B cell (primary cell): ENCODE data around the gene ATP6V1G2. TPM values are rescaled to one million over a fixed set of nuclear protein-coding genes. Genes with fewer than 3 reads are reported as not detected.

Experiments used
- ATAC-seq: fragments of 200-7000 bp; cut with Tn5 transposase; one replicate; pipeline ENCODE4 v1.10.0; 2021; ENCODE audit warnings: low read depth, mild to moderate bottlenecking, moderate number of reproducible peaks, moderate library complexity
- CTCF ChIA-PET: fragments of 350-600 bp; sonication (Branson Sonifier 250); formaldehyde crosslinking; loops from one replicate; lab custom pipeline; 2021; ENCODE audit warnings: antibody characterized with exemption, inconsistent platforms; lab: Charles Lee
- POLR2A ChIA-PET: fragments of 350-600 bp; sonication (Branson Sonifier 250); formaldehyde crosslinking; loops from one replicate; lab custom pipeline; 2021; ENCODE audit warnings: antibody characterized with exemption; lab: Charles Lee
- DNase-seq: peaks from one replicate; pipeline ENCODE4 v3.0.0; 2013
- H2AFZ ChIP-seq: 2 replicates; pipeline ENCODE4 v1.6.1; 2012; ENCODE audit warnings: mild to moderate bottlenecking, low read depth, low read length; ENCODE audit not compliant: insufficient read depth, poor library complexity, severe bottlenecking
- H3K27ac ChIP-seq, 2 donors: 1 replicate in 1 of 2; 2 replicates in 1 of 2; pipeline ENCODE4 v1.5.1; 2012 to 2013; ENCODE audit warnings: low read length in 2 of 2, mild to moderate bottlenecking in 2 of 2, moderate library complexity in 1 of 2
- H3K27me3 ChIP-seq, 4 experiments: fragments of 200-600 bp in 1 of 4; sonication (generic) in 1 of 4; replicated peaks in 1 of 4; 1 replicate in 2 of 4; 2 replicates in 2 of 4; pipeline versions ENCODE4 v1.6.1 to v1.7.0; 2013 to 2016; ENCODE audit warnings: low read length in 3 of 4, mild to moderate bottlenecking in 2 of 4, mixed read lengths in 1 of 4, moderate library complexity in 1 of 4; ENCODE audit not compliant: insufficient read depth in 4 of 4, control insufficient read depth in 3 of 4; ENCODE audit errors: control extremely low read depth in 1 of 4
- H3K36me3 ChIP-seq, 2 experiments: replicated peaks in 1 of 2; 1 replicate in 1 of 2; 2 replicates in 1 of 2; pipeline versions ENCODE4 v1.6.1 to v1.7.1; 2013; ENCODE audit warnings: low read length in 1 of 2; ENCODE audit not compliant: insufficient read depth in 2 of 2, control insufficient read depth in 1 of 2; ENCODE audit errors: control extremely low read depth in 1 of 2, extremely low read depth in 1 of 2
- H3K4me1 ChIP-seq, 2 donors: fragments of 200-600 bp in 1 of 2; sonication (generic) in 1 of 2; 1 replicate in 1 of 2; 2 replicates in 1 of 2; pipeline versions ENCODE4 v1.5.1 to v1.6.1; 2013 to 2017; ENCODE audit warnings: low read length in 2 of 2; ENCODE audit not compliant: control insufficient read depth in 2 of 2, insufficient read depth in 2 of 2
- H3K4me2 ChIP-seq: replicated peaks from 2 replicates; pipeline ENCODE3; 2012; ENCODE audit warnings: mild to moderate bottlenecking, low read depth, low read length; ENCODE audit not compliant: poor library complexity, severe bottlenecking
- H3K4me3 ChIP-seq, 5 experiments: fragments of 200-600 bp in 1 of 5; sonication (generic) in 1 of 5; 1 replicate in 3 of 5; 2 replicates in 2 of 5; pipeline versions ENCODE4 v1.5.1 to v1.7.0; 2011 to 2016; ENCODE audit warnings: low read length in 4 of 5, mild to moderate bottlenecking in 4 of 5, low read depth in 2 of 5, control low read depth in 1 of 5, moderate library complexity in 1 of 5; ENCODE audit not compliant: insufficient read depth in 1 of 5; ENCODE audit errors: control extremely low read depth in 1 of 5, extremely low read depth in 1 of 5
- H3K79me2 ChIP-seq: fragments of 200-600 bp; sonication (generic); one replicate; pipeline ENCODE4 v1.6.0; 2016; ENCODE audit warnings: low read length; ENCODE audit not compliant: control insufficient read depth, insufficient read depth
- H3K9ac ChIP-seq: fragments of 200-600 bp; sonication (generic); 2 replicates; pipeline ENCODE4 v1.6.1; 2017; ENCODE audit warnings: mild to moderate bottlenecking, low read length, moderate library complexity
- H3K9me3 ChIP-seq, 3 donors: one replicate each; pipeline versions ENCODE4 v1.6.1 to v1.7.1; 2013; ENCODE audit warnings: low read length in 2 of 3; ENCODE audit not compliant: control insufficient read depth in 2 of 3, insufficient read depth in 1 of 3; ENCODE audit errors: control extremely low read depth in 1 of 3
- H4K20me1 ChIP-seq: 2 replicates; pipeline ENCODE4 v1.6.0; 2012; ENCODE audit warnings: mild to moderate bottlenecking, low read length; ENCODE audit not compliant: insufficient read depth, control insufficient read depth, poor library complexity, severe bottlenecking
- H3K27ac Mint-ChIP-seq: one replicate; pipeline ENCODE4 v1.8.0; 2021; ENCODE audit warnings: mixed read lengths
- H3K27me3 Mint-ChIP-seq: one replicate; pipeline ENCODE4 v1.8.0; 2021; ENCODE audit warnings: mixed read lengths
- H3K4me1 Mint-ChIP-seq: one replicate; pipeline ENCODE4 v1.8.0; 2021; ENCODE audit warnings: mixed read lengths
- H3K4me3 Mint-ChIP-seq: one replicate; pipeline ENCODE4 v1.8.0; 2021; ENCODE audit warnings: mixed read lengths
- H3K9me3 Mint-ChIP-seq: one replicate; pipeline ENCODE4 v1.8.0; 2022; ENCODE audit warnings: mixed read lengths; ENCODE audit not compliant: insufficient read depth
- CTCF ChIP-seq: fragments of 200-600 bp; IDR thresholded peaks from one replicate; pipeline ENCODE4 v1.8.0; 2022; ENCODE audit warnings: antibody characterized with exemption, mild to moderate bottlenecking
- EZH2 ChIP-seq: IDR thresholded peaks from 2 replicates; pipeline ENCODE4 v1.6.1; 2012; ENCODE audit warnings: borderline replicate concordance, low read depth, mild to moderate bottlenecking, moderate library complexity, low read length; ENCODE audit not compliant: insufficient read depth, poor library complexity, severe bottlenecking
- WGBS: methylation state at CpG from one replicate; pipeline ENCODE4 v1.1.5; 2013; ENCODE audit warnings: missing lambda C conversion rate; ENCODE audit not compliant: insufficient coverage; 5-methylcytosine and 5-hydroxymethylcytosine counted together
- intact Hi-C: fragments of 100-400 bp; cut with micrococcal nuclease; formaldehyde crosslinking; loops from one replicate; pipeline ENCODE4 v1.10.0; 2022
- polyA plus RNA-seq: library from polyadenylated mRNA; depleted of rRNA; stranded (reverse); fragments of >200 nt; gene quantifications from 2 replicates; pipeline ENCODE4 v1.2.3, GENCODE V29; 2012
- total RNA-seq, 2 donors: library from RNA; stranded (reverse); fragments of 120-200 nt in 1 of 2; gene quantifications; 1 replicate in 1 of 2; 2 replicates in 1 of 2; pipeline versions ENCODE4 v1.2.3 to v1.2.4, GENCODE V29; 2013 to 2022

The ATP6V1G2 gene
- total and polyA plus RNA-seq, 2 donors (not counting 1 experiment from before 2014, with no cell fraction given): 3.3 to 4.5 TPM

- no peak for ATAC-seq
Measured at GRCh38 chr6:31530659-31531058, 15.7 kb downstream of the ATP6V1G2 start.

More at GRCh38 chr6:31530659-31531058, 15.7 kb downstream of the ATP6V1G2 start:
- peaks cover 12% of the 10 kb centered on the region for H3K4me1 Mint-ChIP-seq
- no peak overlapping the region for H3K27ac ChIP-seq
- no peak for DNase-seq
- H3K27ac Mint-ChIP-seq: no peak overlapping the region
- no peaks in the 10 kb centered on the region for H3K9me3 ChIP-seq
- no peak overlapping the region for H3K9ac ChIP-seq
- H3K4me3 ChIP-seq: no peak overlapping the region
- H3K4me3 Mint-ChIP-seq: no peak overlapping the region
- TF ChIP-seq EZH2 (no peak), CTCF (no peak)
- POLR2A ChIA-PET: no interaction called here
- peaks cover 1 to 58% of the 10 kb centered on the region in 2 experiments for H3K36me3 ChIP-seq
- CTCF ChIA-PET: interaction anchor here (1.3 kb wide), 1 partner anchor 259 kb away, joined by 3 read pairs; no protein-coding TSS in a partner anchor
- H3K27me3 Mint-ChIP-seq: no peaks in the 10 kb centered on the region
- no peaks in the 10 kb centered on the region for H3K27me3 ChIP-seq
- intact Hi-C loops: no loop called here
- no peak overlapping the region for H2AFZ ChIP-seq
- H3K79me2 ChIP-seq: peaks cover 9% of the 10 kb centered on the region
- no peaks in the 10 kb centered on the region for H3K4me1 ChIP-seq
- WGBS: 96% methylated on average over 5 of the region's 6 CpGs
- no peaks in the 10 kb centered on the region for H3K9me3 Mint-ChIP-seq
- H3K4me2 ChIP-seq: no peak overlapping the region
- peaks cover 57% of the 10 kb centered on the region for H4K20me1 ChIP-seq
